DND-41 (cell line): ENCODE data around the gene ATXN8OS.

Experiments
- CTCF ChIP-seq: IDR thresholded peaks from 2 replicates; pipeline ENCODE4 v1.5.1; 2012; ENCODE audit warnings: borderline replicate concordance, low read length, moderate library complexity, mild to moderate bottlenecking; ENCODE audit not compliant: poor library complexity, severe bottlenecking; ENCODE audit errors: extremely low read depth
- EZH2 ChIP-seq: IDR thresholded peaks from 3 replicates; pipeline ENCODE4 v1.6.1; 2012; ENCODE audit warnings: borderline replicate concordance, low read depth, mild to moderate bottlenecking, moderate library complexity, low read length, inconsistent platforms; ENCODE audit not compliant: severe bottlenecking

DNA sequence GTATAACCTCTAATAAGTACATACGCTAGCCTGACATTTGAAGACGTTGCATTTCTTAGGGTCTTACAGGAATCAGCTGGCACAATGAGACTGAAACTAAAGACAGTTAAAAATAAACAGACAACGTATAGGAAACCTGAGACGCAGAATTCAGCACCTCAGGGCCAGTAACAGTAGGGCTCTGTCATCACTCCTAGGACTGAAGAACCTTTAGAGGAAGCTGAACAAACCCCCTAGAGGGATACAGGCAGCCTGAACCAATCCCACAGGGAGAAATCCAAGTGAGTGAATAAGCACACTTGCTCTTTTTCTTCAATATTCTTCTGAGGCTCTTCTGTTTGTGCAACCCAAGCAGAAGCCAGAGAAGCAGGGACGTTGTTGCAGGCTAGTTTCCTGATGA lies 54.5 kb downstream of the ATXN8OS start:
- TF ChIP-seq CTCF, result no peak
- TF ChIP-seq EZH2, result no peak
